GM21529 (cell line): ENCODE measurements around the gene KRTCAP3.
A peak's percentile ranks its signal among the peaks of the same experiment; 100 is the strongest.
"Not testable (repeated sequence)": the region's sequence is repeated elsewhere in the genome, so short reads cannot be mapped to it uniquely, and the experiment has no call there.

ENCODE experiments used
- ATAC-seq: cut with Tn5 transposase; IDR thresholded peaks from one replicate; pipeline ENCODE4 v1.9.1; 2021; ENCODE audit not compliant: unreplicated experiment

Gene KRTCAP3, protein sequence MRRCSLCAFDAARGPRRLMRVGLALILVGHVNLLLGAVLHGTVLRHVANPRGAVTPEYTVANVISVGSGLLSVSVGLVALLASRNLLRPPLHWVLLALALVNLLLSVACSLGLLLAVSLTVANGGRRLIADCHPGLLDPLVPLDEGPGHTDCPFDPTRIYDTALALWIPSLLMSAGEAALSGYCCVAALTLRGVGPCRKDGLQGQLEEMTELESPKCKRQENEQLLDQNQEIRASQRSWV

DNA sequence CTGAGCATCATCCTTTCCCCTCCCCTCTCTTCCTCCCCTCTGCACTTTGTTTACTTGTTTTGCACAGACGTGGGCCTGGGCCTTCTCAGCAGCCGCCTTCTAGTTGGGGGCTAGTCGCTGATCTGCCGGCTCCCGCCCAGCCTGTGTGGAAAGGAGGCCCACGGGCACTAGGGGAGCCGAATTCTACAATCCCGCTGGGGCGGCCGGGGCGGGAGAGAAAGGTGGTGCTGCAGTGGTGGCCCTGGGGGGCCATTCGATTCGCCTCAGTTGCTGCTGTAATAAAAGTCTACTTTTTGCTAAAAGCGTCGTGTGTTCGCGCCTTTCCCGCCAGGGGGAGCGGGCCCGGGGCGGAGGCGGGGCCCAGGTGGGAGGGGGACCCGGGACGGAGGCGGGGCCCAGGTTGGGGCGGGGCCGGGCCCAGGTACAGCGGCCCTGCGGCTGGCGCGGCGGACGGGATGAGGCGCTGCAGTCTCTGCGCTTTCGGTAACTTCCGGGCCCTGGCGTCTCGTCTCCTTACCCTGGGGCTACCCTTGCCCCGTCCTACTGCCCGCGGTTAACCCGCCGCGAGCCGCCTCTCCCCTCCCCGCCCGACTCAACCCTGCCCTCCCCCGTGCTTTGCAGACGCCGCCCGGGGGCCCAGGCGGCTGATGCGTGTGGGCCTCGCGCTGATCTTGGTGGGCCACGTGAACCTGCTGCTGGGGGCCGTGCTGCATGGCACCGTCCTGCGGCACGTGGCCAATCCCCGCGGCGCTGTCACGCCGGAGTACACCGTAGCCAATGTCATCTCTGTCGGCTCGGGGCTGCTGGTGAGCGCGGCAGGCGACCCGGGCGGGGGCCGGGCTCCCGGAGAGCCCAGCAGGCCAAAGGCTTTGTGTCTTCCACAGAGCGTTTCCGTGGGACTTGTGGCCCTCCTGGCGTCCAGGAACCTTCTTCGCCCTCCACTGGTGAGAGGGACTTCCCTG is at the start of gene KRTCAP3:
KRTCAP3 (plus strand) TSS at position 424 of the 962 bp plus-strand sequence; CDS start at position 456, 32 bp downstream.
- no peak for ATAC-seq

DNA sequence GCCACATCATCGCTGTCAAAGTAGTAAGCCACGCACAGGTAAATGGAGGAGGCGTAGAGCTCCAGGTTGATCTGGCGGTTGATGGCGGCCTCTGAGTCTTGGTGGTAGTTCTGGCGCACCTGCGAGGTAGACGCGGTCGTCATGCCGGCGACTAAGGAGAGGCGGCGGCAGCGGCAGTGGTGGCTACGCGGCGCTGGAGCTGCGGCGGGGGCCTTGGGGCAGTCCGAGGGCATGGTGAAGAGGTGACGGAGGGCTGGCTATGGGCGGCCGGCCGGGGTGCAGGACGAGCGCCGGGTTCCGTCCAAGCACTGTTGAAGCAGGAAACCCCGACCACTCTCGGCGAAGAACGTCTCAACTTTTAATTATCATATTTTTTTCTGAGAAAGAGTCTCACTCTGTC is 49.0 kb upstream of the KRTCAP3 start:
- ATAC-seq, result no peak

DNA sequence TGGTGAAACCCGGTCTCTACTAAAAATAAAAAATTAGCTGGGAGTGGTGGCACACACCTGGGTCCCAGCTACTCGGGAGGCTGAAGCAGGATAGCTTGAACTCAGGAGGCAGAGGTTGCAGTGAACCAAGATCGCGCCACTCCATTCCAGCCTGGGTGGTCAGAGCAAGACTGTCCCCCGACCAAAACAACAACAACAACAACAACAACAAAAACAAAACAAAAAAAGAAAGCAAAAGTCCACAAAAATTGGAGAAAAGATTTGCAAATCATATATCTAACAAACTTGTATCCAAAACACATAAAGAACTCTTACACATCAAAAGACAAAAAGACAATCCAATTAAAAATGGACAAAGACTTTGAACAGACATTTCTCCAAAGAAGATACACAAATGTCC is 43.2 kb upstream of the KRTCAP3 start:
- no peak for ATAC-seq

GRCh38 chr2:27400348-27401135 is 41.6 kb upstream of the KRTCAP3 start:
- ATAC-seq, result no peak

- ATAC-seq, result no peak
Observed at GRCh38 chr2:27407798-27408491, 34.2 kb upstream of the KRTCAP3 start.

DNA sequence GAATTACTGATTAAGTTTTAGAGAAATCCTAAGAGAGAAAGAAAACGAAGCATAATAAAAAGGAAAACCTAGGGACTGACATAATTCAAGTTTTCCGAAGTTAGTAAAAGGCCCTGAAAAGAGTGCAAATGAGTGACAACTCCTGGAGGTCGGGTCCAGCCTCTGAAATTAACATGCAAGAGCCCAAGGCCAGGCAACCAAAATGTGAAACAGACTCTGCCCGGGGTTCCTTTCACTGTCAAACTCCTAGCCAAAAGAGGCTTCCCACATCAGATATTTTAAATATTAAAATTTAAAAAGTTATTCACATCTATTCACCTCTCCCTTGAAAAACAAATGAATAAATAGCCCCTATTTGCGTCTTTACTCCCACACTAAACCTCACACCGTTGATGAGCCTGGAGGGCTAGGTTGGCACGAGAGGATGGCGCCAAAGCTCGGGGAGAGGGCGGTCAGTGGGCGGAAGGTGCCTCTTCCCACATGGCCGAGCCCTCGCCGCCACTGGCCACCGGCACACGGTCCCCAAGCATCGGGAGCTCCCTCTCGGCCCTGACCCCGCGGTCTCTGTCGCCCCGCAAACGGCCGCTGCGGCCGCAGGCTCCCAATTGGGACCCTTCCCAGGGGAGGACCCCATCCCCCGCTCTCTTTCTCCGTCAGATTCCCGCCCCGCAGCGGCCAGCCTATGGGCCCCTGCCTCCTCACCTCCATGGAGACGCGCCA is 33.4 kb upstream of the KRTCAP3 start:
- ATAC-seq, result peak; percentile 36

GRCh38 chr2:27409321-27410073 is 32.7 kb upstream of the KRTCAP3 start, which contains the start of gene PPM1G:
TSS of gene PPM1G (minus strand) at chr2:27409591. CDS start at chr2:27409422, 169 bp downstream.
- ATAC-seq, result peak; percentile 94

- no peak for ATAC-seq
Observed at GRCh38 chr2:27412419-27413152, 29.6 kb upstream of the KRTCAP3 start.

DNA sequence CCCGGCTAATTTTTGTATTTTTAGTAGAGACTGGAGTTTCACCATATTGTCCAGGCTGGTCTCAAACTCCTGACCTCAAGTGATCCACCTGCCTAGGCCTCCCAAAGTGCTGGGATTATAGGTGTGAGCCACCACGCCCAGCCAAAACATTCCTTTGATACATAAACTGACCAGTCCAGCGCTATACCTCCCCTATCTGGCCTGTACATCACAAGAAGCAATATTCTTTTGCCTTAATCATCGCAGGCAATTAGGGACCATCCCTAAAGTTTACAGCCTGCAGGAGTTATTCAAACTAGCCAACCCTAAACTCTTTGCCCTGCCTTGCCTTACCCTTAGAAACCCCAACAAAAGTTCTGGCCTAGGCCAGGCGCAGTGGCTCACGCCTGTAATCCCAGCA is 26.0 kb upstream of the KRTCAP3 start:
- ATAC-seq, result no peak

DNA sequence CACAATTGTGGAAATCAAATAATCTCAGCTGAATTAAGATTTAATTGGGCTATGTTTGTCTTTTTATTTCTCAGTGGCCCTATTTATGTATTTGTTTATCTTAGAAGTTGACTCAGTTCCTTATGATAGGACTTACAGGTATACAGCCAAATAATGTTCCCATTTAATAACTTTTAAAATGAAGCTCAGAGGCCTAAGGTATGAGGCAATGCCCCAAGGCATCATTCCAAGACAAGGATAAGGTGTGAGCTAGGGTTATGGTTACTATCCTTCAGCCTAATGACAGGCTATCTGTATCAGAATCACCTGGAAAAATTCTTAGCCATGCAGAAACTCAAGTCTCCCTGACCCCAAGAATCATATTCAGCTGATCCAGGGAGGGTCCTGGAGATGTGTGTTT is 21.2 kb upstream of the KRTCAP3 start:
- ATAC-seq, result no peak

- no peak for ATAC-seq
Observed at GRCh38 chr2:27421660-27422250, 20.4 kb upstream of the KRTCAP3 start.

DNA sequence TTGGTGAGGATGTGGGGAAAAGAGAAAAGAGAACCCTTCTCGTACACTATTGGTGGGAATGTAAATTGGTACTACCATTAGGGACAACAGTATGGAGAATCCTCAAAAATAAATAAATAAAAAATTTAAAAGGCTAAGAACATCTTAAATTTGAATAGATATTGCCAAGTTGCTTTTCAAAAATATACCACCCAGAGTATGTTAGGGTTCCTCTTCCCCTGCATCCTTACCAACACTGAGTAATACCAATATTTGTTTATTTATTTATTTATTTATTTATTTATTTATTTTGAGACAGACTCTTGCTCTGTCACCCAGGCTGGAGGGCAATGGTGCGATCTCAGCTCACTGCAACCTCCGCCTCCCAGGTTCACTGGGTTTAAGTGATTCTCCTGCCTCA is 19.2 kb upstream of the KRTCAP3 start:
- no peak for ATAC-seq

DNA sequence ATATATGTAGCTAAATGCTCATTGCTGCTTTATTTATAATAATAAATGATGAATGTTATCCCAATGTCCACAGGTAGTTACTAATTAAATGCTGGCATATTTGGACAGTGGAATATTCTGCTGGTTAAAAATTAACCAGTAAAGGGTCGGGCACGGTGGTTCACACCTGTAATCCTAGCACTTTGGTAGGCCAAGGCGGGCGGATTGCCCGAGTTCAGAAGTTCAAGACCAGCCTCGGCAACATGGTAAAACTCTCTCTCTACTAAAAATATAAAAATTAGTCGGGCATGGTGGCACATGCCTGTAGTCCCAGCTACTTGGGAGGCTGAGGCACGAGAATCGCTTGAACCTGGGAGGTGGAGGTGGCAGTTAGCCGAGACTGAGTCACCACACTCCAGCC is 17.1 kb upstream of the KRTCAP3 start:
- not testable (repeated sequence) for ATAC-seq

- ATAC-seq, result no peak
Observed at GRCh38 chr2:27427863-27428212, 14.3 kb upstream of the KRTCAP3 start.

DNA sequence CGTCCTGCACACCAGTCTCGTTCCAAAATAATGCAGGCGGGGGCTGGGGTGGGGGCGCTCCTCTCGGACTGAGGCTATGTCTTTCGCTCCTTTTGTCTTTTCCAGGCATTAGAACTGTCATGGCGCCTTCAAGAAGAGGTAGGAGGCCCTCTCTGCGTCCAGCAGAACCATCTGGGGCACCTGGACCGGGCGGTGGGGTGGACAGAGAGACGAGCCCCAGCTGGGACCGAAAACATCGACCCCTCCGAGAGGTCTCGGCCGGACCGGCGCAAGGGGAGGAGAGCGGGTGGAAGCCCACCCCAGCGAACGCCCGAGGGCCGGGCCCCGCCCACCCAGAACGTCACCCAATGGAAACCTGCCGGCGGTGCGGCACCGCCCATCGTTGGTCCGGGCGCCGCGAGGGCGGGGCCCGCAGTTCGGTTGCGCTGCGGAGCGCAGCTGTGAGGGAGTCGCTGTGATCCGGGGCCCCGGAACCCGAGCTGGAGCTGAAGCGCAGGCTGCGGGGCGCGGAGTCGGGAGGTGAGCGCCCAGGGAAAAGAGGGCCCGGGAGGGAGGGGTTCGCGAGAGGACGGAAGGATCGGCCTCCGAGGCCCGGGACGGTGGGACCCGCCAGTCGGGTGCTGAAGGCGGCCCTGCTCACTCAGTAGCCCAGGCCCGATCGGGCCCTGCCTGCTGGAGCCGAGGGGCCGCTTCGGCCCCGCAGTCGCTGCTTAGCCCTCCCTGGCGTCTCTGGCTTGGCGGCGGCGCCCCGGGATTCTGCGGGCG is 13.8 kb upstream of the KRTCAP3 start, which contains the start of gene NRBP1:
NRBP1 (plus strand) TSS at position 419 of the 765 bp plus-strand sequence. CDS start 4,643 bp downstream, outside the sequence.
- ATAC-seq, result peak; percentile 87

GRCh38 chr2:27428978-27429541 is 13.1 kb upstream of the KRTCAP3 start:
- ATAC-seq, result peak; percentile 65

DNA sequence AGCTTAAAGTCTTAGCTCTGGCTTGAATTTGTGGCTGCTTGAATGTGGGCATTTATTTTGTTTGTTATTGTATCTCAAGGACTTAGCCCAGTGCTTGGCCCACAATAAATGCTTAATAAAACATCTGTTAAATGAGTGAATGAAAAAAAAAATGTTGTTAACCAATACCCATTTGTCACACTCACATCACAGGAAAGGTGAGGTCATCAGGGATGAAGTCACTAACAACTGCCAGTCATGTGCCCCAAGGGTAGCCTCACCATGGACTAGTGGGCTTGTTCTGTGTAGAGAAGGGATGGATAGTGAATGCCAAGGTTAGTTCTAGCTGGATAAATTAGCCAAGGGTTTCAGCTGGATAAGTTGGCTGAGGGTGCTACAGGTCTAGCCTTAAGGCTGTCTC is 10.8 kb upstream of the KRTCAP3 start:
- ATAC-seq, result no peak
